A673 (cell line): ENCODE measurements around the gene GPS1.

ENCODE experiments used
- EZH2 ChIP-seq: fragments of 200-600 bp; sonication (generic); IDR thresholded peaks from 2 replicates; pipeline ENCODE4 v1.6.1; 2017; ENCODE audit warnings: borderline replicate concordance, low read depth, mild to moderate bottlenecking, mixed read lengths, antibody characterized with exemption, low read length; ENCODE audit not compliant: poor library complexity, severe bottlenecking
- TF ChIP-seq, protein P1 (sequence below): fragments of 300-800, 200-600 bp; sonication (generic); conservative IDR thresholded peaks from 2 replicates; pipeline ENCODE4 v1.5.1; 2017; ENCODE audit warnings: low read depth, mild to moderate bottlenecking, antibody characterized with exemption, low read length, moderate library complexity, mixed read lengths

DNA sequence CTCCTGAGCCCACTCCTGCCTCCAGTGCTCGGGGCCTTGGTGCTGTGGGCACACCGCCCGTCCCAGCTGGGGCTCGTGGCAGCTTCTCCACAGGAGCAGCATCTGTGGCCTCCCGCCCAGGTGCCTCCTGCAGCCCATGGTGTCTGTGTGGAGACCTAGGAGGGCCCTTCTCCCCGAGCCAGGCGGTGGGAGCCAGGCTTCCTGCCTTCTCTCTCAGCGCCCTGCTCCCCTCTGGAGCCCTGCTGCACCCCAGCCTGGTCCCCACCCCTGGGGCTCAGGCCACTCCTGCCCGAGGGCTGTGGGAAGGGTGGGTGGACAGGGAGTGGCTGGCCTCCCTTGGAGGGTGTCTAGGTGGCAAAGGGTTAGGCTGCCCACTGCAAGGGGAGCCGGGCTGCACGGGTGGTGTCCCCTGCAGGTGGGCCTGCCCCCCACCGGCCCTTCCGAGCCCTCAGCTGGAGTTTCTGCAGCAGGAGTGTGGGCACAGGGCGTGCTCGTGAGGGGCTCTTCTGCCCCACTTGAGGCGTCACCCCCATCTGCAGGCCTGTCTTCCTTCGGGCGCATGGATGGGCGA is 40.0 kb upstream of the GPS1 start:
- TF ChIP-seq, protein P1, sequence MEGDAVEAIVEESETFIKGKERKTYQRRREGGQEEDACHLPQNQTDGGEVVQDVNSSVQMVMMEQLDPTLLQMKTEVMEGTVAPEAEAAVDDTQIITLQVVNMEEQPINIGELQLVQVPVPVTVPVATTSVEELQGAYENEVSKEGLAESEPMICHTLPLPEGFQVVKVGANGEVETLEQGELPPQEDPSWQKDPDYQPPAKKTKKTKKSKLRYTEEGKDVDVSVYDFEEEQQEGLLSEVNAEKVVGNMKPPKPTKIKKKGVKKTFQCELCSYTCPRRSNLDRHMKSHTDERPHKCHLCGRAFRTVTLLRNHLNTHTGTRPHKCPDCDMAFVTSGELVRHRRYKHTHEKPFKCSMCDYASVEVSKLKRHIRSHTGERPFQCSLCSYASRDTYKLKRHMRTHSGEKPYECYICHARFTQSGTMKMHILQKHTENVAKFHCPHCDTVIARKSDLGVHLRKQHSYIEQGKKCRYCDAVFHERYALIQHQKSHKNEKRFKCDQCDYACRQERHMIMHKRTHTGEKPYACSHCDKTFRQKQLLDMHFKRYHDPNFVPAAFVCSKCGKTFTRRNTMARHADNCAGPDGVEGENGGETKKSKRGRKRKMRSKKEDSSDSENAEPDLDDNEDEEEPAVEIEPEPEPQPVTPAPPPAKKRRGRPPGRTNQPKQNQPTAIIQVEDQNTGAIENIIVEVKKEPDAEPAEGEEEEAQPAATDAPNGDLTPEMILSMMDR: no peak
- TF ChIP-seq EZH2: no peak
